A549 (cell line): ENCODE data around the gene KCNK13.

Experiments used
- CEBPB ChIP-seq, 2 experiments: fragments of >200 bp in 1 of 2; sonication (Bioruptor Twin) in 1 of 2; formaldehyde crosslinking in 1 of 2; IDR thresholded peaks; 2 replicates each; pipeline ENCODE4 v1.6.1; 2012 to 2016
- CHD4 ChIP-seq: fragments of 200-600 bp; sonication (generic); IDR thresholded peaks from 2 replicates; pipeline ENCODE4 v1.6.1; 2016; ENCODE audit warnings: antibody characterized with exemption, mild to moderate bottlenecking, borderline replicate concordance
- CTCF ChIP-seq: fragments of >200 bp; sonication (Bioruptor Twin); formaldehyde crosslinking; IDR thresholded peaks from 3 replicates; pipeline ENCODE4 v1.5.1; 2016
- ESRRA ChIP-seq: fragments of 150-350 bp; IDR thresholded peaks from 2 replicates; pipeline ENCODE4 v1.6.1; 2014; ENCODE audit warnings: mild to moderate bottlenecking, low read length, borderline replicate concordance
- KDM1A ChIP-seq: fragments of 200-600 bp; sonication (generic); IDR thresholded peaks from 2 replicates; pipeline ENCODE4 v1.6.1; 2016; ENCODE audit warnings: low read depth, mild to moderate bottlenecking
- NR3C1 ChIP-seq: fragments of >200 bp; sonication (Bioruptor Twin); formaldehyde crosslinking; IDR thresholded peaks from 3 replicates; pipeline ENCODE4 v1.6.1; 2017
- PHF8 ChIP-seq: fragments of 200-600 bp; sonication (generic); IDR thresholded peaks from 2 replicates; pipeline ENCODE4 v1.6.1; 2016; ENCODE audit warnings: low read depth, mild to moderate bottlenecking, antibody characterized with exemption, moderate library complexity, borderline replicate concordance
- POLR2A ChIP-seq: IDR thresholded peaks from 2 replicates; pipeline ENCODE4 v1.6.1; 2012; ENCODE audit warnings: mild to moderate bottlenecking, low read length
- RAD21 ChIP-seq, 2 experiments: fragments of >200 bp in 1 of 2; sonication (Bioruptor Twin) in 1 of 2; formaldehyde crosslinking in 1 of 2; IDR thresholded peaks in 1 of 2; conservative IDR thresholded peaks in 1 of 2; 2 replicates in 1 of 2; 3 replicates in 1 of 2; pipeline ENCODE4 v1.6.1; 2012 to 2018; ENCODE audit warnings: inconsistent platforms in 1 of 2
- RARB ChIP-seq: fragments of 250-450 bp; sonication (Bioruptor Pico); IDR thresholded peaks from 2 replicates; pipeline ENCODE4 v1.8.0; 2021; ENCODE audit warnings: mild to moderate bottlenecking, moderate library complexity
- RFX5 ChIP-seq: fragments of 450-650 bp; IDR thresholded peaks from 2 replicates; pipeline ENCODE4 v1.7.1; 2014; ENCODE audit warnings: antibody characterized with exemption, mild to moderate bottlenecking, moderate library complexity
- USF2 ChIP-seq: fragments of 450-650 bp; IDR thresholded peaks from 2 replicates; pipeline ENCODE4 v1.6.1; 2014; ENCODE audit warnings: antibody characterized with exemption

GRCh38 chr14:90050271-90050670, 11.5 kb upstream of the KCNK13 start:
- TF ChIP-seq CTCF (no peak), RAD21 (conservative IDR thresholded peaks at IDR 0.05 in 1 of 2, IDR thresholded peaks at IDR 0.05 in 1 of 2) (no peak), KDM1A (no peak), CHD4 (no peak), USF2 (no peak), RFX5 (no peak), PHF8 (no peak), NR3C1 (no peak), ESRRA (no peak), CEBPB (IDR thresholded peaks at IDR 0.05) (no peak), RARB (CRISPR knock-in tag) (no peak), POLR2A (no peak)
